HS-5 (cell line): ENCODE data around the gene ARNT2.

Experiments
- DNase-seq: peaks from one replicate; pipeline ENCODE4 v3.0.0-alpha.2; 2012; ENCODE audit warnings: low read depth

Gene ARNT2

GRCh38 chr15:80466543-80466942 is 62.4 kb downstream of the ARNT2 start:
- no peak for DNase-seq

GRCh38 chr15:80467311-80467714 is 63.1 kb downstream of the ARNT2 start:
- DNase-seq: no peak

- DNase-seq: no peak
These were observed 64.6 kb downstream of the ARNT2 start for GRCh38 chr15:80468796-80469195.

GRCh38 chr15:80471881-80472280 is 67.7 kb downstream of the ARNT2 start:
- DNase-seq: no peak

- DNase-seq: no peak
These were observed 69.4 kb downstream of the ARNT2 start for GRCh38 chr15:80473286-80474223.

GRCh38 chr15:80474224-80475215 is 70.3 kb downstream of the ARNT2 start:
- no peak for DNase-seq

- no peak for DNase-seq
These were observed 71.4 kb downstream of the ARNT2 start for GRCh38 chr15:80475572-80475971.

GRCh38 chr15:80476036-80476435 is 71.9 kb downstream of the ARNT2 start:
- no peak for DNase-seq

- DNase-seq: no peak
These were observed 73.9 kb downstream of the ARNT2 start for GRCh38 chr15:80478075-80478474.

- no peak for DNase-seq
These were observed 75.0 kb downstream of the ARNT2 start for GRCh38 chr15:80479191-80479590.

- DNase-seq: no peak
These were observed 76.1 kb downstream of the ARNT2 start for GRCh38 chr15:80480171-80480811.

GRCh38 chr15:80480909-80481308 is 76.7 kb downstream of the ARNT2 start:
- peak; percentile 95 for DNase-seq

- no peak for DNase-seq
These were observed 78.5 kb downstream of the ARNT2 start for GRCh38 chr15:80482696-80483095.

GRCh38 chr15:80483725-80484161 is 79.6 kb downstream of the ARNT2 start:
- no peak for DNase-seq

GRCh38 chr15:80484333-80484864 is 80.2 kb downstream of the ARNT2 start:
- DNase-seq: no peak

GRCh38 chr15:80485370-80486164 is 81.4 kb downstream of the ARNT2 start:
- no peak for DNase-seq

GRCh38 chr15:80487839-80488390 is 83.7 kb downstream of the ARNT2 start:
- no peak for DNase-seq

- peak; percentile 91 for DNase-seq
These were observed 84.9 kb downstream of the ARNT2 start for GRCh38 chr15:80489030-80489594.

- no peak for DNase-seq
These were observed 86.3 kb downstream of the ARNT2 start for GRCh38 chr15:80490431-80490990.
